Measurements from ENCODE around the gene PRODH2.

The PRODH2 gene

DNA sequence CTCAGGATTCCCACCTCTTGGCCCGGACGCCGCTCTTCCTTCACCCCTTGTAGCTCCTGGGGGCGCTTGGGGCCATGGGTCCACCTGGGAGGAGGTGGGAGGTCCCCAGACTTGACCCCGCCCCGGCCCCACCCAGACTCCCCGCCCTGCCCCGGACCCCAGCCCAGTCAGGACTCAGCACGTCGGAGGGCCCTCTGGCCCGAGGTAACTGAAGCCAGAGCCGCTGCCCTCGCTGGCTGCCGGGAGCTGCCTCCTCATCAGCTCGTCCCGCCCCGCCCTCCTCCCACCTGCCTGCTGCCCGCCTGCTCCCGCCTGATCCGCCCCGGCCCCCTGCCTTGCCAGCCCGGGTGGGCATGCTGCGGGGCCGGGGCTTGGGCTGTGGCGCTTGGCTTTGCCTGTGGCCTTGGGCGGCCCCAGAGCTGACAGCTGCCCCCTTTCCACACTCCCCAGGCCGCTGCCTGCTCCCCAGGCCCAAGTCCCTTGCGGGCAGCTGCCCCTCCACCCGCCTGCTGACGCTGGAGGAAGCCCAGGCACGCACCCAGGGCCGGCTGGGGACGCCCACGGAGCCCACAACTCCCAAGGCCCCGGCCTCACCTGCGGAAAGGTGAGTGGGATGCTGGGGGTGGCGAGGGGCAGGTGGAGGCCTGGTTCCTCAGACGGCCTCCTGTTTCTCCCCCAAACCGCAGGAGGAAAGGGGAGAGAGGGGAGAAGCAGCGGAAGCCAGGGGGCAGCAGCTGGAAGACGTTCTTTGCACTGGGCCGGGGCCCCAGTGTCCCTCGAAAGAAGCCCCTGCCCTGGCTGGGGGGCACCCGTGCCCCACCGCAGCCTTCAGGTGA lies 27.9 kb downstream of the PRODH2 start:
- no peaks in the 10 kb centered on the region for H3K4me1 Mint-ChIP-seq
- H3K36me3 Mint-ChIP-seq: peaks cover 29% of the 10 kb centered on the region
- H3K27ac Mint-ChIP-seq: no peak overlapping the region
- no peaks in the 10 kb centered on the region for H3K27me3 Mint-ChIP-seq
- H3K4me3 Mint-ChIP-seq: no peak overlapping the region
- DNase-seq: no peak
- no peaks in the 10 kb centered on the region for H3K9me3 Mint-ChIP-seq
- CTCF ChIA-PET: no interaction called here

DNA sequence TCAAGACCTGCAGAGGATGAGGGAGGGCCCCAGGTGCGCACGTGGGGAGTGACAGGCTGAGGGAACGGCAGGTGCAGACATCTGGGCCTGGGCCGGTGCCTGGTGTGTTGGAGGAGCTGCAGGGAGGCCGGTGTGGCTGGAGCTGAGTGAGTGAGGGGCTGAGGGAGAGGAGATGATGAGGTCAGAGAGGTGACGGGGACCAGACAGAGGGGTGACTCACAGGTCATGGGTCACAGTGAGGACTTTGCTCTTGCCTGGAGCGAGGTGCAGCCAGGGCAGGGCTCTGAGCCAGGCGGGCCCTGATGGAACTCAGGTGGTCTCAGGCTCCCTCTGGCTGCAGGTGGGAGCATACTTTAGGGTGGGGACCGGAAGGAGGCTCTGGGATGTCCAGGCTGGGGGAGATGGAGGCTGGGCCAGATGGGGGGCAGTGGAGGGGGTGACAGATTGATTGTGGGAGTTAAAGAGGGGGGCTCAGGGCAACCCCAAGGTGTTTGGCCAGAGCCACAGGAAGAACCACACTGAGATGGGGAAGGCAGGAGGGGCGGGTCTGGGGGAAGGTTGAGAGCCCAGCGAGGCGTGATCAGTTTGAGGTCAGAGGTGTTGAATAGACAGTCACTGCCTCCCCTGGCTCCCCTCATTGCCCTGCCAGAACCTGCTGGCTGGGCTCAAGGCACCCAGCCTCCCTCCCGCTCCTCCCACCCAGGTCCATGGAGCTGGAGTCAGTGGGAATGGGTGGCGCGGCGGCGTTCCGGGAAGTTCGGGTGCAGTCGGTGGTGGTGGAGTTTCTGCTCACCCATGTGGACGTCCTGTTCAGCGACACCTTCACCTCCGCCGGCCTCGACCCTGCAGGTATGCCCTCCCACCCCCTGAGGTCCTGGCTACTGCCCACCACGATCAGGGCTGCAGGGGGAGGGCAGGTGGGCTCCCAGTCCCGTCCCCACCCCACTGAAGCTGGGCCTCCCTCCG lies 28.9 kb downstream of the PRODH2 start:
- no peaks in the 10 kb centered on the region for H3K9me3 Mint-ChIP-seq
- no peak for DNase-seq
- CTCF ChIA-PET: no interaction called here
- H3K36me3 Mint-ChIP-seq: peaks cover 34% of the 10 kb centered on the region
- no peaks in the 10 kb centered on the region for H3K27me3 Mint-ChIP-seq
- H3K4me1 Mint-ChIP-seq: no peaks in the 10 kb centered on the region
- no peak overlapping the region for H3K4me3 Mint-ChIP-seq
- no peak overlapping the region for H3K27ac Mint-ChIP-seq

DNA sequence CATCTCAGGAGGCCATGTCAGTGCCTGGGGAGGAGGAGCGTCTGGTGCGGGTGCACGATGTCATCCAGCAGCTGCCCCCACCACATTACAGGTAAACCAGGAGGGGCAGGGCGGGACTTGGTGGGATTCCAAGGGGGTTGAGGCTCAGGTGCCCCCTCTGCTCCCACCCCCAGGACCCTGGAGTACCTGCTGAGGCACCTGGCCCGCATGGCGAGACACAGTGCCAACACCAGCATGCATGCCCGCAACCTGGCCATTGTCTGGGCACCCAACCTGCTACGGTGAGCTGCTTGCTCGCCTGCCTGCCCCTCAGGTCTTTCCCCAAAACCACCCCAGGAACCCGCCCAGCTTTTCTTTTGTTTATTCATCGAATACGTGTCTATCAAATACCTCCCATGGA lies 30.1 kb downstream of the PRODH2 start:
- DNase-seq: no peak
- H3K27ac Mint-ChIP-seq: no peak overlapping the region
- peaks cover 3% of the 10 kb centered on the region for H3K4me1 Mint-ChIP-seq
- peaks cover 42% of the 10 kb centered on the region for H3K36me3 Mint-ChIP-seq
- no peaks in the 10 kb centered on the region for H3K9me3 Mint-ChIP-seq
- H3K4me3 Mint-ChIP-seq: no peak overlapping the region
- CTCF ChIA-PET: no interaction called here
- no peaks in the 10 kb centered on the region for H3K27me3 Mint-ChIP-seq

GRCh38 chr19:35781650-35782049 lies 31.0 kb downstream of the PRODH2 start:
- CTCF ChIA-PET: no interaction called here
- peaks cover 12% of the 10 kb centered on the region for H3K4me1 Mint-ChIP-seq

DNA sequence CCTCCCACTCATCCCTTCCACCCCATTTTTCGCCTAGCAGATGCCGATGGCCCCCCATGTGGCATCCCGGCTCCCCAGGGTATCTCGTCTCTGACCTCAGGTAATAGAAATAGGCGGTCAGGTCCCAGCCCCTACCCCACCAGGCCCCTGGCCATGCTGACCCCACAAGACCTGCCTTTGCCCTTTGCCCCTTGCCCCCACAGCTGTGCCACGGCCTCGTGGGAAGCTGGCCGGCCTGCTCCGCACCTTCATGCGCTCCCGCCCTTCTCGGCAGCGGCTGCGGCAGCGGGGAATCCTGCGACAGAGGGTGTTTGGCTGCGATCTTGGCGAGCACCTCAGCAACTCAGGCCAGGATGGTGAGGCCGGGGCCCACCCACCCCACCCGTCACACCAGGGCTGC lies 31.9 kb downstream of the PRODH2 start:
- CTCF ChIA-PET: no interaction called here
- no peaks in the 10 kb centered on the region for H3K9me3 Mint-ChIP-seq
- H3K27ac Mint-ChIP-seq: no peak overlapping the region
- DNase-seq: no peak
- no peaks in the 10 kb centered on the region for H3K27me3 Mint-ChIP-seq
- H3K4me1 Mint-ChIP-seq: peaks cover 18% of the 10 kb centered on the region
- no peak overlapping the region for H3K4me3 Mint-ChIP-seq
- peaks cover 46% of the 10 kb centered on the region for H3K36me3 Mint-ChIP-seq

More at GRCh38 chr19:35781650-35782049, 31.0 kb downstream of the PRODH2 start:
- H3K9me3 Mint-ChIP-seq: no peaks in the 10 kb centered on the region
- H3K27ac Mint-ChIP-seq: no peak overlapping the region
- peaks cover 50% of the 10 kb centered on the region for H3K36me3 Mint-ChIP-seq
- no peak overlapping the region for H3K4me3 Mint-ChIP-seq
- H3K27me3 Mint-ChIP-seq: no peaks in the 10 kb centered on the region
- DNase-seq: no peak

GRCh38 chr19:35780058-35780457 lies 32.6 kb downstream of the PRODH2 start:
- H3K27me3 Mint-ChIP-seq: no peaks in the 10 kb centered on the region
- peaks cover 44% of the 10 kb centered on the region for H3K36me3 Mint-ChIP-seq
- no peak for DNase-seq
- H3K4me3 Mint-ChIP-seq: no peak overlapping the region
- peaks cover 20% of the 10 kb centered on the region for H3K4me1 Mint-ChIP-seq
- H3K27ac Mint-ChIP-seq: no peak overlapping the region
- CTCF ChIA-PET: no interaction called here
- H3K9me3 Mint-ChIP-seq: no peaks in the 10 kb centered on the region

DNA sequence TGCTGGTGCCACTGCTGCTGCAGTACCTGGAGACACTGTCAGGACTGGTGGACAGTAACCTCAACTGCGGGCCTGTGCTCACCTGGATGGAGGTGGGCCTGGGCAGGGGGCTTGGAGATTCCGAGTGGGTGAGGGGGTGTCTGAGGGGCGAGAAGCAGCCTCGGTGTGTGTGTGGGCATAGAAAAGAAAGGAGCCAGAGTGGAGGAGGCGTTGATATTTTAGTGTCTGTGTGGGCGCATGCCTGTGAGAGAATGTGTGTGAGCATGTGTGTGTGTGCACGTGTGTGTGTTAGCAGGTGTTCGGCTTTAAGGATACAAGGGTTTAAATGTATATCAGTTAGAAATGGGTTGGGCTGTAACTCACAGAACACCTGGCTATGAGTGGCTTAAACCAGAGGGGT lies 33.6 kb downstream of the PRODH2 start:
- Mint-ChIP-seq H3K4me3 (no peak overlapping the region), H3K27me3 (no peaks in the 10 kb centered on the region), H3K9me3 (no peaks in the 10 kb centered on the region), H3K36me3 (peaks cover 44% of the 10 kb centered on the region), H3K27ac (no peak overlapping the region), H3K4me1 (peaks cover 28% of the 10 kb centered on the region)
- CTCF ChIA-PET: no interaction called here
- DNase-seq: no peak

- Mint-ChIP-seq H3K4me3 (peak overlapping the region; percentile 38), H3K36me3 (peaks cover 38% of the 10 kb centered on the region), H3K9me3 (no peaks in the 10 kb centered on the region), H3K27me3 (no peaks in the 10 kb centered on the region), H3K27ac (no peak overlapping the region), H3K4me1 (peaks cover 28% of the 10 kb centered on the region)
- CTCF ChIA-PET: no interaction called here
- DNase-seq: no peak
Measured at GRCh38 chr19:35777961-35778360, 34.7 kb downstream of the PRODH2 start.

- CTCF ChIA-PET: interaction anchor here (0.6 to 1.4 kb wide), 3 partner anchors 12 to 244 kb away, joined by 3 to 5 read pairs (median 4); no protein-coding TSS in a partner anchor
- Mint-ChIP-seq H3K4me1 (peaks cover 28% of the 10 kb centered on the region), H3K36me3 (peaks cover 33% of the 10 kb centered on the region), H3K27me3 (no peaks in the 10 kb centered on the region), H3K9me3 (no peaks in the 10 kb centered on the region), H3K4me3 (peak overlapping the region; percentile 81), H3K27ac (peak overlapping the region; percentile 66)
- DNase-seq: no peak
Measured at GRCh38 chr19:35777086-35777841, 35.4 kb downstream of the PRODH2 start.

DNA sequence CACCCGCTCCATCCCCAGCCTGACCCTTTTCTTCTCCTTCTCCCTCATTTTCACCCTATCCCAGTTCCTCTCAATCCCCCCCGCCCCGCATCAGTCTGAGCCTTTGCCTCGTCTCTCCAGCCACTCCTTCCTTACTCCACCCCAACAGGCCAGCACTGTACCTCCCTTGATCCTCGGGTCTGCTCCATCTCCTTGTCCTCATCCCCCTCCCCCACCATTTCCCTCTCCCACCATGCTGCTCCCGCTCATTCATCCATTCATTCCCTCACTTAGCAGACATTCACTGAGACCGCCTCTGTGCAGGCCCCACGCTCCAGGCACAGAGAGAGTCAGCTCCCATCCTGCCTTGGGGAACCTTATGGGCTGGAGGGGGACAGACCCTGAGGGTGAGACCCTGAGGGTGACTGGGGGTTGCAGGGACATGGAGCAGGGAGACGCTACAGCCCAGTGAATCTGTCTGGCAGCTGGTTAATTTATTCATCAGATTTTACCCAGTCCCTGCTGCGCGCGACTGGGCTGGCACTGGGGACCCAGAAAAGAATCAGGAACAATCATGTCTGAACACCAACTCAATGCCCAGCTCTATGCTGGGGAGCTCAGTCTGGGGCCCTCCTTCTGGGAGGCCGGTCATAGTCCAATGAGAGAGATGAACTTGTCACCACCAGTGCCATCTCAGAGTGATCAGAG lies 36.4 kb downstream of the PRODH2 start:
- H3K9me3 Mint-ChIP-seq: no peaks in the 10 kb centered on the region
- no peak for DNase-seq
- H3K36me3 Mint-ChIP-seq: peaks cover 28% of the 10 kb centered on the region
- no peaks in the 10 kb centered on the region for H3K27me3 Mint-ChIP-seq
- CTCF ChIA-PET: interaction anchor here (0.6 to 1.4 kb wide), 4 partner anchors 11 to 245 kb away, joined by 3 to 5 read pairs (median 4); no protein-coding TSS in a partner anchor
- peaks cover 28% of the 10 kb centered on the region for H3K4me1 Mint-ChIP-seq
- peak overlapping the region; percentile 81 for H3K4me3 Mint-ChIP-seq
- peak overlapping the region; percentile 64 for H3K27ac Mint-ChIP-seq

DNA sequence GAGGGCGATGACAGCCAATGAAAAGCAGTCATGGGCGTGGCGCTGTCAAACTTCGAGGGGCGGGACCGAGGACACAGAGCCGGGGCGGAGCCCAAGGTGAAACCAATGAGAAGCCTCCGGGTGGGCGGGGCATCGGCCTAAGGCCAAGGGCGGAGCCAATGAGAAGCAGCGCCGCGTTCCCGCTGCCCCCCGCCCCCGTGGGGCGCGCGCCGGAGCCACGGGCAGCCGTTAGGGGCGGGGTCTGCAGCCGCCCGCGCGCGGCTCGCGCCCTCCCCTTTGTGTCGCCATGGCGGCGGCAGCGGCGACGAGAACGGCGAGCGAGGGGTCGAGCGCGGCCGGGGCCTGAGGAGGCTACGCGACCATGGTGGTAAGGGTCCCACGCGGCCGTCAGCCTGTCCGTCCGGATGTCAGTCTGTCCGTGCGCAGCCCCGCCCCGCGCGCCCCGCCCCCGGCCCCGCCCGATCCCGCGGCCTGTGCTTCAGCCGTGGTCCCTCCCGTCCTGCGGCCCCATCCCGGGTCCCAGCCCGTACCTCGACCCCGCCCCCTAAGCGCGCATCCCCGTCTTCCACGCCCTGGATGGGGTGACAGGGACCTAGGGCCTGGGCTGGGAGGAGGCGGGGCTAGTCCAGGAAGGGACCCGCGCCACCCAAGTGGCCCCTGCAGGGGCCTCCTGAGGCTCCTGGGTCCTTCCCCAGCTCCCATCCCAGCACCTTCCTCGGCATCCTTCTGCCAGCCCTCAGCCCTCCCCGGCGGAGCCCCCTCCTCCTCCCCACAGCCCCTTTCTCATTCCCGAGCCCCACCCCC lies 37.1 kb downstream of the PRODH2 start, which contains the start of gene ARHGAP33:
ARHGAP33 (plus strand) TSS at position 267 of the 804 bp plus-strand sequence; CDS start at position 362, 95 bp downstream.
- Mint-ChIP-seq H3K27ac (peak within 1 kb of the TSS; percentile 64), H3K4me3 (peak within 1 kb of the TSS; percentile 81)
- CTCF ChIA-PET: interaction anchor here (0.9 to 1.4 kb wide), 2 partner anchors 10 to 14 kb away, joined by 3 to 4 read pairs; no protein-coding TSS in a partner anchor

GRCh38 chr19:35775046-35775297 lies 37.7 kb downstream of the PRODH2 start:
- Mint-ChIP-seq H3K36me3 (peaks cover 26% of the 10 kb centered on the region), H3K27me3 (no peaks in the 10 kb centered on the region), H3K4me1 (peaks cover 31% of the 10 kb centered on the region), H3K4me3 (peak overlapping the region; percentile 81), H3K27ac (no peak overlapping the region), H3K9me3 (no peaks in the 10 kb centered on the region)
- DNase-seq: no peak
- CTCF ChIA-PET: no interaction called here

More for the DNA sequence above, 37.1 kb downstream of the PRODH2 start, which contains the start of gene ARHGAP33:
- peaks cover 28% of the 10 kb centered on the region for H3K4me1 Mint-ChIP-seq
- peak; percentile 100 for DNase-seq
- H3K9me3 Mint-ChIP-seq: no peaks in the 10 kb centered on the region
- H3K36me3 Mint-ChIP-seq: peaks cover 25% of the 10 kb centered on the region
- H3K27me3 Mint-ChIP-seq: no peaks in the 10 kb centered on the region

Data from activated naive CD4-positive, alpha-beta T cell treated with anti-CD3 and anti-CD28 coated beads, Interleukin-2, amount 10 ng/mL, durations not matched to agents 7 days and 5 days (primary cell).